Bone marrow (tissue), 2 donors: Measurements from ENCODE around the gene SYT13.
"Not testable (repeated sequence)": the region's sequence is repeated elsewhere in the genome, so short reads cannot be mapped to it uniquely, and the experiment has no call there.

ENCODE experiments used
- DNase-seq, 2 donors: peaks; one replicate each; lab custom pipeline; 2025; lab: John Stamatoyannopoulos, UW

The SYT13 gene

GRCh38 chr11:45274206-45274605 lies 11.9 kb downstream of the SYT13 start:
- DNase-seq: no peak

GRCh38 chr11:45273509-45273908 lies 12.6 kb downstream of the SYT13 start:
- DNase-seq: no peak

- no peak for DNase-seq
These were observed 13.4 kb downstream of the SYT13 start for GRCh38 chr11:45272701-45273100.

- DNase-seq: no peak
These were observed 15.0 kb downstream of the SYT13 start for GRCh38 chr11:45270946-45271716.

DNA sequence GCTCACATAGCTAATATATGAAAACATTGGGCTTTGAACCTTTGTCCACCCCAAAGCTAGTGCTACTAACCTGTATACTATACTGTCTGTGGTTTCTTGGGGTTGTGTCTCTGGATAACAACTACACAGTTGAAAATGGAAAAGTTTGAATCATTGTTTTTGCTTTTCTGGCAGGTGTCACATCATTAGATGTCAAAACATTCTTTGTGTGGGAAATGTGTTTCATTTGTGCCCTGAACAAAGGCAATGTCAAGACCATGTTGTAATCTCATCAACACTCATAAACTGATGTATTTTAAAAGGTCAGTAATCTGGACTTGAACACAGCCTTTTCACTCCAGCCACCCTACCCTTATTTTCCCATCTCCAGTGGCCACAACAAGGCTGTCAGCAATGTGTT lies 16.5 kb downstream of the SYT13 start:
- no peak for DNase-seq

DNA sequence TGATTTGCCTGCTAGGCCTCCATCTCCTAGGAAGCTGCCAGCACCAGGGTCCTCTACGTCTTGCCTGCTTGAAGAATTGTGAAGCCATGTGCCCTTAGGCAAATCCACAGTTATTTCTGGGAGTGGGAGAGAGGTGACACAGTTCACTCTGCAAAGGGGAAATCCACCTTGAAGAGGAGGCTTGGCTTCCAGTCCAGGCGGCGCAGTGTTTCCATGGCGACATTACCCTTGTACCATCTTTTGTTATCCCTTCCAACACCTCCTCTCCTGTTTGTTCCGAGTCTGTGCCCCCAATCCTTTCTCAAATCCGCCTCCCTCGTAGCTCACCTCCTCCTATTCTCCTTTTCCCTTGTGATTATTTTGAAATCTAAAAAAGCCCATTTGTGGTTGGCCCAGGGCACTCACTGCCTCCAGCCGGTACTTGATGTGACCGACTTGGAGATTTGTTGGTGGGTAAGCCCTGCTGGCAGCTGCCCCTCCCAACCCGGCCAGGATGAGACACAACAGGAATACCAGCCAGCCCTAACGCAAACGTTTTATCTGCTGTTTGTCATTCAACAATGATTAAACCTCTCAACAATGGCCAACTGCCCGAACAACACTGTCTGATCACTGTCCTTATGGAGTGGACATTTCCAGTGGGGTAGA lies 18.4 kb downstream of the SYT13 start:
- no peak for DNase-seq

DNA sequence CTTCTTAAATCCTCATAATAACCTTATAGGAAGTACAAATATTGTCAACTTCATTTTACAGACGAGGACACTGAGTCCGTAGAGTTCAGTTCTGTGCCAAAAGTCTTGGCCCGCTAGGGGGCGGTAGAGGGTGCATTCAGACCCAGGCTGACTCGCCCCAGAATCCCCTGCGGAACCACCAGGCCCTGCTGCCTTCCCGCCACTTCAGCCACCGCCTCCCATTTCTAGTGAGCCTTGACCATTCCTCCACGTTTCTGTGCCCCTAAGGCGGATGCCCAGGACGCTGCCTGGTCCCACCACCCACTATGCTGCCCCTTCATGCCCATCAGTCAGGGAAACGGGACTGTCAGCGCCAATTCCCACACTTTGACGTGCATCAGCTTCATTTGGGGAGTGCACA lies 19.1 kb downstream of the SYT13 start:
- no peak for DNase-seq

GRCh38 chr11:45266676-45267020 lies 19.5 kb downstream of the SYT13 start:
- no peak for DNase-seq

DNA sequence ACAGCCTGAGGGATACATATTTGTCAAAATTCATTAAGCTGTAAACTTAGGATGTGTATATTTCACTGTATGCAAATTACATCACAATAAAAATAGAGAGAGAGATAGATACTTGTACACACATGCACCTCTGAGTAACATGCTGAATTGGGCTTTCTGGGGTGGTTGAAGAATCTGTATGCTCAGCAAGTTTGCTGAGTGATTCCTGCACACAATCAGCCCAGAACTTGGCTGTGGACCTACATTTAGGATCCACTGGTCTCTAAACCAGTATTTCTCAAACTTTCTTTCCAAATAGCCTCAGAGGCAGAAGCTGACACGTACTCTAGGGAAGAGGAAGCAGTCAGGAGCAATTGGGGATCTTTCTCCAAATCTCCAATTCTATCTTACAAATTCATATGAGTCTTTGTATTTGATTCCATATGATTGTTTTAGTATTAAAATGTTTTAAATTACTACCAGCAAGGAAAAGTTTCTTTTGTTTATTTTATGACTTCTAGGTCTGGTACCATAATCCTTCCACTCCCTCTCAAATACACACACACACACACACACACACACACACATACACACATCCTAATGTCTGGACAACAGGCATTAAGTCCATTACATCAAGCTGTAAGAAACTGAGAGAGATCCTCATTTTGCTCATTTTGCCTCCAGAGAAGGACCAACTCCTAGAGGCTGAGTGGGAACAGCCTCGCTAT lies 20.0 kb downstream of the SYT13 start:
- DNase-seq: no peak

- DNase-seq: no peak
These were observed 21.2 kb downstream of the SYT13 start for GRCh38 chr11:45264839-45265515.

- DNase-seq: no peak
These were observed 22.4 kb downstream of the SYT13 start for GRCh38 chr11:45263773-45264172.

GRCh38 chr11:45262900-45263299 lies 23.2 kb downstream of the SYT13 start:
- no peak for DNase-seq

DNA sequence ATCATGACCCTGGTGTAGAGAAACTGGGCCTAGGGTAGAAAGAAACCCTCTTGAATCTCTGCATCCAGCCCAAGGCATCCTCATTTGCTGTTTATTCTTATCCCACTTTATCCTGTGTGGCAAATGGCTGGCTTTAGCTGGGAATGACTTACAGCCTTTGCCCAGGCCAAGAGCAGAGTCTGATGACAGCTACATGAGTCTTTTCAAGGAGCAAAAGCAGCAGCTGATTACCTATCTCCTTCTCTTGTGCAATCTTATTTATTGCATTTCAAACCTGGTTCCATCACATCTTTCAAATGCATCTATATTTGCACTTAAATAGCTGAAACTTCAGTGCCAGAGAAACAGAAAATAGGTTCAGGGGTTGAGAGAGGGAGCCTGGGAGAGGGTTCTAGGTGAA lies 26.1 kb downstream of the SYT13 start:
- no peak for DNase-seq

- no peak for DNase-seq
These were observed 26.5 kb downstream of the SYT13 start for GRCh38 chr11:45259592-45259991.

DNA sequence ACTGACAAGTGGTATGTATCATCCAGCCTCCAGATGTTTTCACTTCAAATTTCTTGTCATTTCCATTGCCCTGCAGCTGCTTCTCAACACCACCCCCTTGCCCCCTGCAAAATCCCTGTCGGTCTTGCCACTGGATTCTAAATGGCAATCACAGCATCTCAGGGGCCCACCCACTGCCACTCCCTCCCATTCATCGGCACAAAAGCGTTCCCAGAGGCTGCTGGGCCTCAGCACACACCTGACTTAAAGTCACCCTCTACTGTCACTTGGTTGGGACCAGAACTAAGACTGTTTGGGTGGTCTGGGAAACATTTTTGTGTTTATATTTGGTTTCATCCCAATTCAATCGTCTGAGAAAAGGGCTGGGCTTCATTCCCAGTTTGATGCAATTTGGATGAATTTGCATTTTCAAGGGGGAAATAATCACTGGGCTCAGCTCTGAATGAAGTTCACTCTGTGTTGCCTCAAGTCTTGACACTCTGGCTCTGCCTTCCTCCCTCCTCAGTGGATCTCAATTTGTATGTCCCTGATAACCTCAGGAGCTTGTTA lies 27.1 kb downstream of the SYT13 start:
- no peak for DNase-seq

DNA sequence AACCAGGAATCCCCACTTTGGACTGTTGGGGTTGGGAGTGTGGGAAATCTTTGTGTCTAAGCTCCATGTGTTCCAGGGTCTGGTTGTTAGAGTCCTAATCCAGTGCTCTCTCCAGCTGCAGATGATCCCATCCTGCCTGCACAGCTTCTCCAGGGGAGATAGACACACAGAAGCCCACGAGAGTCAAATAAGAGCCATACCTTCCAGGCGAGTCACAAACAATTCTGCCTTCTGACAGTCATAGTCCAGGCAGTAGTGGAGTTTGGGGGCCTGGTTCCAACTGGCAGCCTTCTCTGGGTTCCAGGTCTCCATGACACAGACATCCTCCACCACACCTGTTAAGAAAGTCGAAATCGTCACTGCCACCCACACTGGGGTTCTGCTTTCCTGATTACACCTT lies 32.1 kb downstream of the SYT13 start:
- no peak for DNase-seq

DNA sequence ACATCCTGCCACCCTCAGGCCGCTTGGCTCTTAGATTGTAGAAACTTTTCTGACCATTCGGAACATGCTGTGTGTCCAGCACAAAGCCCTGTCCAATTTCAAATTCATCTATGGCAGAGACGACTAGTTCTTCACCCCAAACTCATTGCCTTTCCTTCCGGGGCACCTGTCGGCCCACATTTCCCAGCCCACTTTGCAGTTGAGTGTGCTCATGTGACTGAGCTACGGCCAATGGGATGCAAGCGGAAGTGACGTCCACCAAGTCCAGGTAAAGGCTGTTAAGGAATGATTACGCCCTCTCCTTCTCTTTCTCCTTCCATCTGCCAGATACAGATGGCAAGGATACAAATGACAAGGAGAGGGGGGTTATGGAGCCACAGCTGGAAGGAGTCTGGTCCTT lies 32.5 kb downstream of the SYT13 start:
- no peak for DNase-seq

DNA sequence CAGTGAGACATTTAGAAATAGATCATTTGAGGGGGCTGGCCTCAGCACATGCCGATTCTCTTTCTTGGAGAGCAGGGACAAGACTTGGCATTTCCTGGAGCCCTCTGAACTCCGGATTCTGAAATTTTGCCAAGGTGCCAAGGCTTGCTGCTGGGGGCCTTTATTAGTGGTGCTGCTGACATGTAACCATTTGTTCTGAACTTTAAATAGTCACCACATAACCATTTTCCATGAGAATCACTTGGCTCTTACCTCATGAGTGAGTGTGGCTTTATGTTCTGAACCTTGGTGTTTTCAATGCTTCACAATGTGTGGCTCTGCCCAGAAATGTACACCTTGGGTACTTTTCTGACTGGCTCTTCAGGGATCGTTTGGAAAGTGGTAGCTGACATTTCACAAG lies 33.3 kb downstream of the SYT13 start:
- no peak for DNase-seq

GRCh38 chr11:45252134-45252856 lies 33.8 kb downstream of the SYT13 start:
- DNase-seq: no peak

- no peak for DNase-seq
These were observed 36.0 kb downstream of the SYT13 start for GRCh38 chr11:45250035-45250718.

DNA sequence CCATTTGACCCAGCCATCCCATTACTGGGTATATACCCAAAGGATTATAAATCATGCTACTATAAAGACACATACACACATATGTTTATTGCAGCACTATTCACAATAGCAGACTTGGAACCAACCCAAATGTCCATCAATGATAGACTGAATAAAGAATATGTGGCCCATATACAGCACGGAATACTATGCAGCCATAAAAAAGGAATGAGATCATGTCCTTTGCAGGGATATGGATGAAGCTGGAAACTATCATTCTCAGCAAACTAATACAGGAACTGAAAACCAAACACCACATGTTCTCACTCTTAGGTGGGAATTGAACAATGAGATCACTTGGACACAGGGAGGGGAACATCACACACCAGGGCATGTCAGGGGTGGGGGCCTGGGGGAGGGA lies 36.8 kb downstream of the SYT13 start:
- not testable (repeated sequence) for DNase-seq
